ENCODE measurements around the gene KRTAP3-2.

Gene KRTAP3-2

DNA sequence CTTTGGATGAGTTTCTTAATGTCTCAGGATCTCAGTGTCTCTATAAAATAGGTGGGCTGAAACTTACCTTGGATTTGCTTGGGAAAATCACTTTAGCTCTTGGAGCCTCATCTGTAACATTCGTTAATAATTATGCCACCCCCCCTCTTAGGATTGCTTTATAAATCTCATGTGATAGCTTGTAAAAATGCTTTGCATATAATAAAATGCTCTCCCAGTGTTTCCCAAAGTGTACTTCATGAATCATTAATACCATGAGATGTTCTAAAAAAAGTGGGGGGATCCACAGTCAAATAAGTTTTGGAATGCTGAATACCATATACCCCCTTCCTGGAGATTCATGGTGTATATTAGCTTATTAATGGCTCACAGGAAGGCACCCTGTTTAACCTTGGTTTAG lies 38.1 kb downstream of the KRTAP3-2 start:
- no peak for DNase-seq

DNA sequence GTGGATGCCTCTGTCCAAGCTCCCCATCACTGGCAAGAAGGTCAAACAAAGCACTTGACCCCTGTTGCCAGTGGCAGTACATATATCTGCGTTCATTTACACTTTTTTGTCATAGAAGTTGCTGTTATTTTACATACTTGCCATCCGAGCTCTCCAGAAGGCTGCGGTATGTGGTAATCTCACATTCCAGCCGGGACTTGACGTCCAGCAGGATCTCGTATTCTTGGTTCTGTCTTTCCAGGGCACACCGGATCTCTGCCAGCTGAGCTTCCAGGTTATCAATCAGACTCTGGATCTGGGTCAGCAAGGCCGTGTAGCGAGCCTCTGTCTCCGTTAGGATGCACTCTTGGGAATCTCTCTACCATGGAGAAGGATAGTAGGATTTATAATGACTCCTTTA lies 39.6 kb downstream of the KRTAP3-2 start:
- DNase-seq: no peak

DNA sequence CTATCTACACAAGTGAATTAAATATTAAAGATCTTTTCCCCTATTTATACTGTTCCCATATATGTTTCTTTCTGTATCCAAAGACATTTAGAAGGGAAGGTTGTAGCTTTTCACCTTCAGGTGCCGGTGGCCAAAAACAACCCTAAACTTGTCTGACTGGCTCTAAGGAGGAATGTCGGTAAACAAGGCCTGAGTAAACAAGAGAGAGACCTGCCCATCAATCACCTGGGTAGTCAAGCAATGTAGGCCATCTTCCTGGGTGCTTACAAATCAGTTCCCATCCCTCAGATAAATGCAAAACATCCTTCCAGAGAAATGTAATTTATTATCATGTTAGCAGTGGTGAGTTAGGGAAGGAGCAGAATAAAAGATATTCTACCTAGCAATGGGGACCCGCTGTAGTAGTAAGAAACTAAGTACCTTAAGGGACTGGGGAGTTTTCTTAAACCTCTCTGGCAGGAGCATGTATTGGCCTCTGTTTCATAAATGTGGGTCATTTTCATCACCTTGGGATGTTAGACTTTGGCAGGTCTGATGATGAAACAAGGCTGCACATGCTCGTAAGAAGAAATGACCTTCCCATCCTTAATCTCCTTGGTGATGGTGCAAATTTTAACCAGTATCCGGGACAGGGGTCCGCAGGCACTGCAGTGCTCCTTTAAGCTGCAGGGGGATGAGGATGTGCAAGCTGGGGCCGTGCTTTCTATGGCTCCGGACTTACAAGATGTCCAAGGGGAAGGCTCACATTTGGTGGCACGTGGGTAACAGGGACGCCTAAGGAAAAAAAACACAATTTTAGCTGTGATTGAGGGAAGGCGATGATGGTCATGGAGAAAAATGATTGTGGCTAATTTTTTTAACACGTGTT lies 41.4 kb downstream of the KRTAP3-2 start:
- DNase-seq: no peak

DNA sequence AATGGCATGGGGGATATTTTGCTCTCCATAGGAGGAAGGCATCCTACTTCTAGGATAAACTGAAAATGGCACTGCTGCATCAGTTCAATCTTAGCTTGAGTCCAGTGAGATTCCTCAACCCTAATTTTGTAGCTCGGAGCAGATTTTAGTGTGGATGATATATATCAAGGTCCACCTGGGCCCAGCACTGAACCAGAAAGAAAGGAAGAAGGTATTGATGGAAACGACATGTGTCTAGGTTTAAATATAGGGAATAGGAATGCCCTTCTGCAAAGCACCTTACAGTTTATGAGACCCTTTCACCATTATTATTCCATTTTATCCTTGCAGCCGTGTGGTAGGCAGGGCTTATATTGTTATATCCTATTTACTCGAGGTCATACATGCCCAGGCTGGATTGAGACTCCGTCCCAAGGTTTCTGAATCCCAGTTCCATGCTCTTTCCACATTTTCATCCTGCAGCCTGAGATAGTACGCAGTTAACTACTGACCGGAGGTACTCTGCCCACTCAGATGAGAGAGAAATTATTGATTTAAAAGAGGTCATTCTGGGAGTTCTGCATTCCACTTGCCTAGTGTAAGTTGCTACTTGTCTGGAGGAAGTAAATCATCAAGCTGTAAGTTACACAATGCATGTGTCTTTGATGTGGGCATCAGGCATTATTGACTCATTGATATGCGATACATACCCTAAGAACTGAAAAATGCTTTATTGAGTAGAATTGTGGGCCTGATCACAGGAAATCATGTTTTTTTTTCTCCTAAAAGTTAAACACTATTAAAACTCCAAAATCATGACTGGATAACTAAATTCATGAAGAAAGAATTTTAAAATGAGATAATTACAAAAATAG lies 43.1 kb downstream of the KRTAP3-2 start:
- DNase-seq: no peak

DNA sequence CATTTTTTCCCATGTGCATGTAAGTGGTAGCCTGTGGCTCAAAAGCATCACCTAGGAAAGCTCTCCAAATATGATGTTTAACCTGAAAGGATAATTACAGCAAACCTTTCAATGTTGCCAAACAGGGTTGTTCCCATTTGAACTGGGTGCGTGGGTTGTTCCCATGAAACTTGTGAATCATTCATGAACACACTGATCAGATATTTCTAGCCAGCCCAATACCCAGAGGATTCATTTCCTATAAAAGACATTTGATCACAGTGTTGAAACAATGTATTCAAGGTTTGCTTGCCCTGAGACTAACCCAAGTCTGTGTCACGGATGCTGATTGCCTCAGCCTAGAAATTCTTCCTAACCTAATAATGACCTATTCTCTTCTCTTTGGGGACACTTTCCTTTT lies 45.8 kb downstream of the KRTAP3-2 start:
- no peak for DNase-seq

DNA sequence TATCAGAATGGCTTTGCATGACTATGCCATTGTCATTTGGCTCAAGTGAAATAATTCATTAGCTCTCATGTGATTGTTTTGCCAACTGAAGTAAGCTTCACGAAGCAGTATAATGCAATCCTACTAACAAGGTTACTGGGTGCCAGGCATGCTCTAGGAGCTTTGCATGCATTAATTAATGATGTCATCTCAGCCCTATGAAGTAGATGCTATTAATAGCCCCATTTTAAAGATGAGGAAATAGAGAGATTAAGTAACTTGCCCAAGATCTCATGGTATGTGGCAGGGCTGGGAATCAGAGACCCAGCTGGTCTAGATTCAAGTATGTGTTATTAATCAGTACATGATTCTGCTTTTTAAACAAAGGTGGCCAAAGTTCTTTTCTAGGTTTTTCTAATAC lies 47.0 kb downstream of the KRTAP3-2 start:
- no peak for DNase-seq

DNA sequence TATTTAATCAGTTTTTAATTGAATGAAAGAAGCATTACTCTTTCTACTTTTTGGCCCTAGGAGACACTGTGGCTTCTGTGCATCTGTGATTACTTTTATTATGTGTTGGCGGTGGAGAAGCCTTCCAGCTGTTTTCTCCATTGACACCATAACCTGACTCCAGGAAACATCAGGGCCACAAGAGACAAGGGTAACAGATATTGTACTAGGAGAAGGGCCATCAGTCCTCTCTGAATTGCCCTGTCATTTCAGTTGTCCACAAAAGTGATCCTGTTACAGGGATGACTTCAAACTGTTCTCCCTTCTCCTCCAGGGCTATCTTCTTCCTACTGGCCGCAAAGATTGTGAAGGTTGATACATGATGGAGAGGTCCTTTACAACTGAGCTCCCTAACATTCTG lies 47.6 kb downstream of the KRTAP3-2 start:
- no peak for DNase-seq

DNA sequence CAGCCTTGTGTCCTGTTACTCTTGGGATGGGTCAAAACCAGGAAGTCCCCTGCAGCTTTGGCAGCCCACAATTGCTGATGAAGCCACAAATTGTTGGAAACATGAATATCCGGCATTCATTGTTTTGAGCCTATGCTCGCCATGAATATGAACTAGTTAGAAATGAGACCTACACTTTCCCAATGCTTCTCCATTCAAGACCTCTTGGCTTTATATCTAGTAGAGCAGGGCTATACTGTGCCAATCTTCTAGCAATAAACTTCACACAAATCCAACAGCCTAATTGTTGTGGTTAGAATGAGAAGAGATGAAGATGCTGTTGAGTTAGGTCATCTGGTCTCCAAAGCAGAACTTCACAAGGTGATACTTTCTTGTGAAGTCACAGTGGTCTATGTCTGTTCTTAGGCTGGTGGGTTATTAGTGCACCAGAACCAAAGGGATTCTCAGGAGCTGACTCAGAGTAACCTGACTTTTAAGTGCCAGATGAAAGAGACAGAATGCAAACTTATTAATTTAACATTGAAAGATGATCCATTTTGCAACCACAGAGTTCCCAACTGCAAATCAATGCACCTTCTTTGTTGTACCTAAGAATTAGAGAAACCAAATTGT lies 48.6 kb downstream of the KRTAP3-2 start:
- no peak for DNase-seq

DNA sequence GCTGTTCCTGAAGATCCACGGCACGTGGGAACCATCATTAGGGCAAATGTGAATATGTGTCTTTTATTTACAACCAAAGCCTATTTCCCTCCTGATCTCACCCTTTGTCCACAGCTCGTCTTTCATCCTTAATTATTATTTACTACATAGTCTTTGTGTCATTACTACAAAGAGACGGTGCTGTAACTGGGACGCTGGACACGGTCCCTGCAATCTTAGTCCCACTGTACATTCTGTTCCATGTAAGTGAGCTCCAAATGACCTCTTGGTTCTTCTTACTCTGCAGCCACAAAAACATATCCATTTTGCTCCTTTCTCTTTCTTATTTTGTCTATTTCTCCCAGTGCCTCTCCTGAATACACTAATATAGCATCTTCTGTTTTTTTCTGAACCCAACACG lies 49.5 kb downstream of the KRTAP3-2 start:
- no peak for DNase-seq

DNA sequence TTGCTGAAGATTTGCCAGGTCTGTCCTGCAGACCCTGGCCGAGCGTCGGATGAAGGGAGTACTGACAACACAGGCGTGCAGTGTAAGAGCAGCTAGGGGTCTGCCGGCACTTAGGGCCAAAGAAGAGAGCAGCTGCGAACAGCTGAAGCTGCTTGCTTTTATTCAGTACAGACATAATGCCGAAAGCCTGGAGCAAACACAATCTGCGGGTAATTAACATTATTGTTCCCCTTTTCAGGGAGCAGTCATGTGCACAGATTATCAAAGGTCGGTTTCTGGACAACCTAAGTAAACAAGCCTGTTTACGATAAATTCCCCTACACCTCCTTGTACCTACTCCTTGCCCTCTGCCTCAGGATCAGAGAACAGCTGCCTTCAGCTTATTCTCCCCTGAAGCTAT lies 50.3 kb downstream of the KRTAP3-2 start:
- DNase-seq: no peak
